HFFc6 (cell line): ENCODE data around the gene DHPS. TPM values are rescaled to one million over a fixed set of nuclear protein-coding genes. Genes with fewer than 3 reads are reported as not detected.
"Not testable (repeated sequence)": the region's sequence is repeated elsewhere in the genome, so short reads cannot be mapped to it uniquely, and the experiment has no call there.

Experiments
- DNase-seq: peaks from one replicate; pipeline ENCODE4 v3.0.0-alpha.2; 2018
- H3K27ac Mint-ChIP-seq: 2 replicates; pipeline ENCODE4 v1.8.0; 2020; ENCODE audit warnings: mild to moderate bottlenecking, mixed read lengths
- H3K27me3 Mint-ChIP-seq: 2 replicates; pipeline ENCODE4 v1.8.0; 2021; ENCODE audit warnings: mild to moderate bottlenecking, moderate library complexity, mixed read lengths; ENCODE audit not compliant: insufficient read depth
- H3K36me3 Mint-ChIP-seq: 2 replicates; pipeline ENCODE4 v1.8.0; 2021; ENCODE audit warnings: low read depth, mixed read lengths
- H3K4me1 Mint-ChIP-seq: 2 replicates; pipeline ENCODE4 v1.8.0; 2020; ENCODE audit warnings: low read depth, mixed read lengths
- H3K4me3 Mint-ChIP-seq: 2 replicates; pipeline ENCODE4 v1.8.0; 2020; ENCODE audit warnings: mild to moderate bottlenecking, moderate library complexity, mixed read lengths
- H3K9me3 Mint-ChIP-seq: 2 replicates; pipeline ENCODE4 v1.8.0; 2020; ENCODE audit warnings: mild to moderate bottlenecking, mixed read lengths
- CTCF ChIP-seq: fragments of 200-600 bp; sonication (generic); IDR thresholded peaks from 2 replicates; pipeline ENCODE4 v1.5.0; 2021; ENCODE audit warnings: antibody characterized with exemption, mild to moderate bottlenecking
- total RNA-seq, 6 experiments: library from RNA; stranded (reverse); fragmentation: NEBNext Ultra II Directional; extraction: Animal tissue kit (Norgen Biotek cat#: 25700); gene quantifications; 2 replicates in 1 of 6; 3 replicates in 5 of 6; pipeline ENCODE4 v1.2.3, GENCODE V29; 2021

DHPS gene
- total RNA-seq, 6 experiments from 2014 or later = 53.3 to 69.2 (median 59.6) TPM

GRCh38 chr19:12720851-12721655 is 39.4 kb upstream of the DHPS start:
- TF ChIP-seq CTCF = no peak
- Mint-ChIP-seq H3K27me3 (peaks cover 12% of the 10 kb centered on the region), H3K4me1 (peaks cover 43% of the 10 kb centered on the region), H3K36me3 (peaks cover 21% of the 10 kb centered on the region), H3K4me3 (peak overlapping the region; percentile 97), H3K9me3 (no peaks in the 10 kb centered on the region), H3K27ac (peak overlapping the region; percentile 99)
- DNase-seq = peak; percentile 5

- peaks cover 25% of the 10 kb centered on the region for H3K36me3 Mint-ChIP-seq
- peak overlapping the region; percentile 94 for H3K4me3 Mint-ChIP-seq
- H3K27me3 Mint-ChIP-seq = peaks cover 12% of the 10 kb centered on the region
- no peak for DNase-seq
- no peaks in the 10 kb centered on the region for H3K9me3 Mint-ChIP-seq
- H3K27ac Mint-ChIP-seq = peak overlapping the region; percentile 85
- TF ChIP-seq CTCF = no peak
- H3K4me1 Mint-ChIP-seq = peaks cover 43% of the 10 kb centered on the region
These were observed 38.6 kb upstream of the DHPS start for GRCh38 chr19:12720296-12720695.

- Mint-ChIP-seq H3K4me1 (peaks cover 22% of the 10 kb centered on the region), H3K27me3 (peaks cover 3% of the 10 kb centered on the region), H3K27ac (no peak overlapping the region), H3K36me3 (peaks cover 30% of the 10 kb centered on the region), H3K9me3 (no peaks in the 10 kb centered on the region), H3K4me3 (no peak overlapping the region)
- no peak for TF ChIP-seq CTCF
- no peak for DNase-seq
These were observed 34.2 kb upstream of the DHPS start for GRCh38 chr19:12715929-12716328.

- Mint-ChIP-seq H3K27ac (no peak overlapping the region), H3K27me3 (peaks cover 3% of the 10 kb centered on the region; the same call in 1 of the 2 replicates), H3K9me3 (no peaks in the 10 kb centered on the region), H3K4me3 (no peak overlapping the region), H3K36me3 (peaks cover 24% of the 10 kb centered on the region), H3K4me1 (peaks cover 16% of the 10 kb centered on the region)
- DNase-seq = no peak
- TF ChIP-seq CTCF = no peak
These were observed 33.4 kb upstream of the DHPS start for GRCh38 chr19:12715102-12715501.

GRCh38 chr19:12713304-12713703 is 31.6 kb upstream of the DHPS start:
- H3K4me1 Mint-ChIP-seq, DNase-seq, H3K27me3 Mint-ChIP-seq, H3K27ac Mint-ChIP-seq, H3K9me3 Mint-ChIP-seq, H3K4me3 Mint-ChIP-seq: not testable (repeated sequence)
- peaks cover 17% of the 10 kb centered on the region; the same call in 1 of the 2 replicates for H3K36me3 Mint-ChIP-seq

GRCh38 chr19:12712077-12712476 is 30.4 kb upstream of the DHPS start:
- H3K4me3 Mint-ChIP-seq, DNase-seq, H3K27me3 Mint-ChIP-seq, H3K4me1 Mint-ChIP-seq, H3K9me3 Mint-ChIP-seq, H3K27ac Mint-ChIP-seq: not testable (repeated sequence)
- TF ChIP-seq CTCF = peak; percentile 67
- H3K36me3 Mint-ChIP-seq = peaks cover 16% of the 10 kb centered on the region; the same call in 1 of the 2 replicates
